Coronary artery (tissue), 2 donors: ENCODE results near the gene MAFB.

Experiments
- DNase-seq: peaks from one replicate; pipeline ENCODE4 v3.0.0-alpha.2; 2017; ENCODE audit warnings: low spot score
- H3K27ac ChIP-seq, 2 donors: fragments of 200-600 bp; sonication (generic); one replicate each; pipeline ENCODE4 v1.5.1; 2016 to 2019
- H3K4me3 ChIP-seq: fragments of 200-600 bp; sonication (generic); 2 replicates; pipeline ENCODE4 v1.5.1; 2016; ENCODE audit warnings: mild to moderate bottlenecking, moderate library complexity
- CTCF ChIP-seq: fragments of 200-600 bp; sonication (generic); IDR thresholded peaks from one replicate; pipeline ENCODE4 v1.5.1; 2019; ENCODE audit warnings: antibody characterized with exemption

Gene MAFB

GRCh38 chr20:40638414-40638813, 50.6 kb downstream of the MAFB start:
- no peak overlapping the region for H3K27ac ChIP-seq
- DNase-seq = no peak
- TF ChIP-seq CTCF = no peak
- H3K4me3 ChIP-seq = no peak overlapping the region

- Histone ChIP-seq H3K27ac (no peak overlapping the region), H3K4me3 (no peak overlapping the region)
- no peak for TF ChIP-seq CTCF
- no peak for DNase-seq
These were observed 51.9 kb downstream of the MAFB start for GRCh38 chr20:40637176-40637575.

- DNase-seq = no peak
- no peak for TF ChIP-seq CTCF
- H3K4me3 ChIP-seq = no peak overlapping the region
- H3K27ac ChIP-seq = no peak overlapping the region
These were observed 52.5 kb downstream of the MAFB start for GRCh38 chr20:40636486-40636885.

GRCh38 chr20:40635971-40636370, 53.1 kb downstream of the MAFB start:
- no peak overlapping the region for H3K4me3 ChIP-seq
- no peak for TF ChIP-seq CTCF
- H3K27ac ChIP-seq = no peak overlapping the region
- no peak for DNase-seq
